Measurements from ENCODE around the gene COL11A2. TPM values are rescaled to one million over a fixed set of nuclear protein-coding genes. Genes with fewer than 3 reads are reported as not detected.

COL11A2 gene
- polyA plus RNA-seq, 1 donor, result 5.3 TPM

DNA sequence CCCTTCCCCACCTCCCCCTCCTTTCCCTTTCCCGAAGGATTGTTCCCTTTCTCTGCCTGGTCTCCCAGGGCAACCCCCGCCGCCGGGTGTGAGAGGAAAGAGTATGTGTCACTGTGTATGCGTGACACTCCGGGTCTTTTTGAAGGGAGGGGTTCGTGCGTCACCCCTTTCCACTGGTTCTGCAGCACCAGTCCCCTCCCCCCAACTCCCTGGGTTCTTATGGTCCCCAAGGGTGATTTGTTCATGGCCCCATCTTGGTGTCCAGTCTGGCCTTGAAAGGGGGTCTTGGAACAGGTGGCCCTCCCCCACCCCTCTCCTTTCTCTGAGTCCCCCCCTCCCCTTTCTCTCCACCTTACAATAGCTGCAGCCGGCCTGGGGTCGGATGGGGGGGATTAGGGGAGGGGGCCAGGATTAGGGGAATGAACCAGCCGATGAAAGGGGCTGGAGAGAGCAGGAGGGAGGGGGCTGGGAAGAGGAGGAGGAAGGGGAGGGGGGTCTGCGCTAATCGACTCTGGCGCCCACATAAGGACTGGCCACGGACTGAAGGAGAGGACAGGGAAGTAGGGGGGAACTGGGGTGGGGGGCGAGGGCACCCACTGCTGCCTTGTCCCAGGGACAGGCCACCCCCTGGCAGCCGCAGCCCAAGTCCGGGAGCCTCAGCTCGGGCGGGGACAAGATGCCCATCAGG, 14.7 kb upstream of the COL11A2 start:
- H3K9me3 ChIP-seq (ENCODE audit: control insufficient read depth, low read depth, low read length), result peaks cover 2% of the 10 kb centered on the region
- peak overlapping the region; percentile 98 for H3K4me3 ChIP-seq (ENCODE audit: low read length)
- DNase-seq, result peak in 1 of 2 donors; percentile 40
- no peaks in the 10 kb centered on the region for H3K27me3 ChIP-seq (ENCODE audit: control insufficient read depth, insufficient read depth, low read length)
- H3K4me1 ChIP-seq (ENCODE audit: control insufficient read depth, insufficient read depth, low read length), result peaks cover 33% of the 10 kb centered on the region
- no peak overlapping the region for H3K27ac ChIP-seq (ENCODE audit: low read length)
- WGBS (ENCODE audit: insufficient coverage, low lambda C conversion rate), result no CpG with 5 or more reads among the region's 20 CpGs
- peaks cover 44% of the 10 kb centered on the region for H3K36me3 ChIP-seq (ENCODE audit: control insufficient read depth, insufficient read depth, low read length)

DNA sequence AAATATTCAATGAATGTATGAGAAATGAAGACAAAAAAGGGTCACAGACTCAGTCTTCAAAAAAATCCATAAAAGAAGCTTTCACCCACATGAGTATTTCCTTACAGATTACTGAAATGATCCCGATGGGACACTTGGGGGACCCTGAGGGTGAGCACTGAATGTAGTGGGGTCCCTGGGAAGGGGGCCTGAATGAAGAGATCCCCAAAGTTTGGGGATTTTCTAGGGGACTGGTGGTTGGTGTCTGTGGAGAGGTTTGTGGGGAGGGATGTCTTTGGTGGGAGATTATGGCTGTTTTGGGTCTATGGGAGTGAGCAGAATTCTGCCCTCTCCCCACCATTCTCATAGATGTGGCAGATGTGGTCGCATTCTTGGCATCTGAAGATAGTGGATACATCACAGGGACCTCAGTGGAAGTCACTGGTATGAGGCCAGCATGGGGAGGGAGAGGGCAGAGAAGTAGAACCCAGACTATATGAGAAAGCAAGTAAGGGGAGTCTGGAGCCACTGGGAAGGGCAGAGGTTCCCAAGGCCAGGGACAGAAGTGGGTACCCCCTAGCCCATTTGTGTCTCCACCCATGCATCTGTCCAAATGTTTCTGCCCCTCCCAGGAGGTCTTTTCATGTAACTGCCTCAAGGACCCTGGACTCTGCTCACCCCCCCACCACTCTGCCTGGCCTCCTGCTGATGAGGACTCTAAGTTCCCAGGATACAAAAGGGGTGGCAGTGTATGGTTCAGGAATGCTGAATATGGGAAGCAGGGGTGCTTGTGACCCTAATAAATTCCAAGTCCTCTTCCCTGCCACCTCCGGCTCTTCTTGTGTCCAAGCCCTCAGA, 14.0 kb upstream of the COL11A2 start:
- peaks cover 41% of the 10 kb centered on the region for H3K4me1 ChIP-seq (ENCODE audit: control insufficient read depth, insufficient read depth, low read length)
- H3K36me3 ChIP-seq (ENCODE audit: control insufficient read depth, insufficient read depth, low read length), result peaks cover 42% of the 10 kb centered on the region
- H3K4me3 ChIP-seq (ENCODE audit: low read length), result no peak overlapping the region
- no CpG with 5 or more reads among the region's 3 CpGs for WGBS (ENCODE audit: insufficient coverage, low lambda C conversion rate)
- DNase-seq, result peak in 1 of 2 donors; percentile 37
- no peak overlapping the region for H3K27ac ChIP-seq (ENCODE audit: low read length)
- no peaks in the 10 kb centered on the region for H3K27me3 ChIP-seq (ENCODE audit: control insufficient read depth, insufficient read depth, low read length)
- peaks cover 2% of the 10 kb centered on the region for H3K9me3 ChIP-seq (ENCODE audit: control insufficient read depth, low read depth, low read length)

DNA sequence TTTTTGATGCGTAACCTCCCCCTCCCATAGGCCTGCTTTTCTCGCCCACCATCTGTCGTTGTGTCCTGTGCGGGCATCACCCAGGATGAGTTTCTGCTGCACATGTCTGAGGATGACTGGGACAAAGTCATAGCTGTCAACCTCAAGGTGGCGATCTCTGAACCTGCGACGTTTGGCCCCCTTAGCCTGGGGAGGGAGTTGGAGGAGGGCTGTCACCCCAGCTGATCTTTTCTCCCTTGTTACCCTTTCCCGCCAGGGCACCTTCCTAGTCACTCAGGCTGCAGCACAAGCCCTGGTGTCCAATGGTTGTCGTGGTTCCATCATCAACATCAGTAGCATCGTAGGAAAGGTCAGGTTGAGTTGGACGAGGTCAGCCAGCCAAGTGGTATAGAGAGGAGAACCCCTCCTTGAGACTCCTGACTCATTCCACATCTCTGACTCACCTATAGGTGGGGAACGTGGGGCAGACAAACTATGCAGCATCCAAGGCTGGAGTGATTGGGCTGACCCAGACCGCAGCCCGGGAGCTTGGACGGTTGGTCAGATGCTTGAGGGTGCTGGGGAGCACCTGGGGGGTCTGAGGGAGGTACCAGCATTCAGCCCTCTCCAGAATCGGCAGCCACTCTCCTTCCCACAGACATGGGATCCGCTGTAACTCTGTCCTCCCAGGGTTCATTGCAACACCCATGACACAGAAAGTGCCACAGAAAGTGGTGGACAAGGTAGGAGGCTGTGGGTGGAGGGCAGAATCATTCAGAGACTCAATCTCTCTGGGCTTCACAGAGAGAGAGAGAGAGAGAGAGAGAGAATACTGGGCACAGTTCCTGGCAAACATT, 13.1 kb upstream of the COL11A2 start:
- Histone ChIP-seq H3K27me3 (ENCODE audit: control insufficient read depth, insufficient read depth, low read length) (no peaks in the 10 kb centered on the region), H3K4me1 (ENCODE audit: control insufficient read depth, insufficient read depth, low read length) (peaks cover 41% of the 10 kb centered on the region), H3K36me3 (ENCODE audit: control insufficient read depth, insufficient read depth, low read length) (peaks cover 36% of the 10 kb centered on the region), H3K9me3 (ENCODE audit: control insufficient read depth, low read depth, low read length) (peaks cover 2% of the 10 kb centered on the region), H3K27ac (ENCODE audit: low read length) (peak overlapping the region; percentile 66), H3K4me3 (ENCODE audit: low read length) (peak overlapping the region; percentile 89)
- DNase-seq, result peak in 1 of 2 donors; percentile 37
- WGBS (ENCODE audit: insufficient coverage, low lambda C conversion rate), result no CpG with 5 or more reads among the region's 17 CpGs

DNA sequence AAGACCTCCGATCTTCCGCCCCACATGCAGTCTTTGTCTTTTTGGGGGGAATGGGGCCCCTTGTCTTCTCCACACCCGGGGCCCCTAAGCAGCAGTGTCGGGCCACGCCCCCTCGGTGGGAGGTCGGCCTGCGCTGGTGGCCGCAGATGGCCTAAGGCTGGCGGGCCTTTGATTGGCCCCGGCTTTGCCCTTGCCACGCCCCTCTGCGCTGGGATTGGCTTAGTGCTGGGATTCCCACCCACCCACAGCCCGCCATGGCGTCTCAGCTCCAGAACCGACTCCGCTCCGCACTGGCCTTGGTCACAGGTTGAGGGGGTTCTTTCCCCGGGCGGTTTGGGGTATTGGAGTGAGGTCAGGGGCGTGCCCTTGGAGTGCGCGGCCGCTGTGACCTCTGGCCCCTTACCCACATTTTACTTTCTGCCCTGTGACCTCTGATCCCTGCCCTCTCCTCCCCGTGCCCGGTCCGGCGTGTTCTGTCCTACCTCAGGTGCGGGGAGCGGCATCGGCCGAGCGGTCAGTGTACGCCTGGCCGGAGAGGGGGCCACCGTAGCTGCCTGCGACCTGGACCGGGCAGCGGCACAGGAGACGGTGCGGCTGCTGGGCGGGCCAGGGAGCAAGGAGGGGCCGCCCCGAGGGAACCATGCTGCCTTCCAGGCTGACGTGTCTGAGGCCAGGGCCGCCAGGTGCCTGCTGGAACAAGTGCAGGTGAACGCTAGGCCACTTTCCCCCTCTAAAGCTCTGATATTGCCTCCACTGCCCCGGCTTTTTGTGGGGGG, 12.3 kb upstream of the COL11A2 start, which contains the start of gene HSD17B8:
TSS of gene HSD17B8 (plus strand) at position 241 of the 776 bp plus-strand sequence. CDS start at position 255, 14 bp downstream.
- Histone ChIP-seq H3K9me3 (ENCODE audit: control insufficient read depth, low read depth, low read length) (peaks cover 2% of the 10 kb centered on the region), H3K4me1 (ENCODE audit: control insufficient read depth, insufficient read depth, low read length) (peaks cover 41% of the 10 kb centered on the region), H3K4me3 (ENCODE audit: low read length) (peak within 1 kb of the TSS; percentile 89), H3K27me3 (ENCODE audit: control insufficient read depth, insufficient read depth, low read length) (no peaks in the 10 kb centered on the region), H3K27ac (ENCODE audit: low read length) (peak within 1 kb of the TSS; percentile 66), H3K36me3 (ENCODE audit: control insufficient read depth, insufficient read depth, low read length) (peaks cover 28% of the 10 kb centered on the region)
- WGBS (ENCODE audit: insufficient coverage, low lambda C conversion rate), result no CpG with 5 or more reads among the region's 48 CpGs
- DNase-seq, result peak; percentile 89 to 93

DNA sequence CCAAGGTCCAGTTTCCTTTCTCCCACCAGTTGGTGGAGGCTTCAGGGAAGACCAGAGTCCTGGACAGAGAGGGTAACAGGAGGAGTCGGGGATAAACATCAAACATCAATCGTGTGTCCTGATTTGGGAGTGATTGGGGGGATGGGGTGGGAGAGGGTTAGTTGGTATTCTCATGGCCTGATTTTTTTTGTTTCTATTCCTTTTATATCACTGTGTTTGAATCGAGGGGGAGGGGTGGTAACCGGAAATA, 11.8 kb upstream of the COL11A2 start:
- no peak overlapping the region for H3K27ac ChIP-seq (ENCODE audit: low read length)
- H3K36me3 ChIP-seq (ENCODE audit: control insufficient read depth, insufficient read depth, low read length), result peaks cover 24% of the 10 kb centered on the region
- peak overlapping the region; percentile 89 for H3K4me3 ChIP-seq (ENCODE audit: low read length)
- H3K9me3 ChIP-seq (ENCODE audit: control insufficient read depth, low read depth, low read length), result peaks cover 2% of the 10 kb centered on the region
- WGBS (ENCODE audit: insufficient coverage, low lambda C conversion rate), result no CpG with 5 or more reads among the region's 4 CpGs
- H3K4me1 ChIP-seq (ENCODE audit: control insufficient read depth, insufficient read depth, low read length), result peaks cover 45% of the 10 kb centered on the region
- no peak for DNase-seq
- no peaks in the 10 kb centered on the region for H3K27me3 ChIP-seq (ENCODE audit: control insufficient read depth, insufficient read depth, low read length)

DNA sequence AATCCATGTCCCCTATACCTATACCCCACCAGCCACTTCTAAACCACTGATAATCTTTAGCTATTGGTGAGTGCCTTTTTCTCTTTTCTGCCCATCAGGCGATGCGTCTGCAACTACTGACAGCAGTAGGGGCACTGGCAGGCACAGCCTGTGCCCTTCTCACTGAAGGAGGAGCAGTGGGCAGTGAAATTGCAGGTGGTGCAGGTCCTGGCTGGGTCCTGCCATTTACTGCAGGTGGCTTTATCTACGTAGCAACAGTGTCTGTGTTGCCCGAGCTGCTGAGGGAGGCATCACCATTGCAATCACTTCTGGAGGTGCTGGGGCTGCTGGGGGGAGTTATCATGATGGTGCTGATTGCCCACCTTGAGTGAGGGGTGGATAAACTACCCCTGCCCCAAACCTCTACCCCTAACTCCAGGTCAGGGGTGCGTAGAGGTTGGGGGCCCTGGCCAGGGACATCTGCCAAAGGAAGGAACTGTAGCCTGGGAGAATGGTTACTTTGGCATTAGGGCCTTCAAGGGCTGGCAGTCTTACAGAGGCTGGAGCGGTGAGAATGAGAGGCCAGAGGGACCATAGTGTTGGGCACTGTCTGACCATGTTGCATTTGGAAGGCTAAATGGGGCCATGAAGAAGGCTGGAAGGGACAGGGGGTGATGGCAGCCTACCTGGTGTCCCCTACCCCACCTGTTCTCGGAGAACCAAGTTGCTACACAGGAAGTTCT, 11.3 kb upstream of the COL11A2 start:
- Histone ChIP-seq H3K4me1 (ENCODE audit: control insufficient read depth, insufficient read depth, low read length) (peaks cover 48% of the 10 kb centered on the region), H3K36me3 (ENCODE audit: control insufficient read depth, insufficient read depth, low read length) (peaks cover 24% of the 10 kb centered on the region), H3K27me3 (ENCODE audit: control insufficient read depth, insufficient read depth, low read length) (no peaks in the 10 kb centered on the region), H3K27ac (ENCODE audit: low read length) (no peak overlapping the region), H3K4me3 (ENCODE audit: low read length) (no peak overlapping the region), H3K9me3 (ENCODE audit: control insufficient read depth, low read depth, low read length) (peaks cover 2% of the 10 kb centered on the region)
- no peak for DNase-seq
- WGBS (ENCODE audit: insufficient coverage, low lambda C conversion rate), result no CpG with 5 or more reads among the region's 7 CpGs

DNA sequence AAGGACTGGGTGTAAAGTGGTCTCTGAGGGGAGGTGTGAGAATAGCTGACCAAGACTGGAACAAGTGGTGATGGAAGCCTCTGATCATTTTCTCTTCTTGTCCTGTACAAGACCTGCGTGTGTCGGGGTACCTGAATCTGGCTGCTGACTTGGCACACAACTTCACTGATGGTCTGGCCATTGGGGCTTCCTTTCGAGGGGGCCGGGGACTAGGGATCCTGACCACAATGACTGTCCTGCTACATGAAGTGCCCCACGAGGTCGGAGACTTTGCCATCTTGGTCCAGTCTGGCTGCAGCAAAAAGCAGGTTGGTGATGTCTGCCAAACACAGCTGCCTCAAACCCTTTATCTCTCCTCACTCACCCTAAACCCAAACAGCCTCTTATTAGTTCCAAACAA, 10.5 kb upstream of the COL11A2 start:
- H3K4me1 ChIP-seq (ENCODE audit: control insufficient read depth, insufficient read depth, low read length), result peaks cover 55% of the 10 kb centered on the region
- peaks cover 24% of the 10 kb centered on the region for H3K36me3 ChIP-seq (ENCODE audit: control insufficient read depth, insufficient read depth, low read length)
- no peak overlapping the region for H3K27ac ChIP-seq (ENCODE audit: low read length)
- no peak for DNase-seq
- H3K4me3 ChIP-seq (ENCODE audit: low read length), result no peak overlapping the region
- WGBS (ENCODE audit: insufficient coverage, low lambda C conversion rate), result no CpG with 5 or more reads among the region's 6 CpGs
- H3K27me3 ChIP-seq (ENCODE audit: control insufficient read depth, insufficient read depth, low read length), result no peaks in the 10 kb centered on the region
- peaks cover 2% of the 10 kb centered on the region for H3K9me3 ChIP-seq (ENCODE audit: control insufficient read depth, low read depth, low read length)

DNA sequence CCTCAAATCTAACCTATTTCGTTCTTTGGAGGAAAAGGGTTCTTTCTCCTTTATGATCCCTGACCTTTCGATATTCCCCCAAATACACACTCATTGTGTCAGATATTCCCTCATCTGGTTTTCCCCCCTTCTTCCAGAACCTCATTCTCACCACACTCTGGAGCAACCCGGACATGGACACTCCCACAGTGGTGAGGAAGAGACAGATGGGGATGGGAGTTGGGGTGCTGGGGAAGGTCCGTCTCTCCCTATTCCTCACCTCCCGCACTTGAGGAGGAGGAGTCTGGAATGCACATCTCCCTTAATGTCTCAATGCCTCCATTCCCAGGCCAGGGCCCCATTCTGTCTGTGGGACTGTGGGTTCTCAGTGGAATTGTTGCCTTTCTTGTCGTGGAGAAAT, 9.7 kb upstream of the COL11A2 start:
- H3K4me3 ChIP-seq (ENCODE audit: low read length), result peak overlapping the region; percentile 95
- no peak for DNase-seq
- peaks cover 52% of the 10 kb centered on the region for H3K4me1 ChIP-seq (ENCODE audit: control insufficient read depth, insufficient read depth, low read length)
- peaks cover 29% of the 10 kb centered on the region for H3K36me3 ChIP-seq (ENCODE audit: control insufficient read depth, insufficient read depth, low read length)
- no peak overlapping the region for H3K27ac ChIP-seq (ENCODE audit: low read length)
- H3K9me3 ChIP-seq (ENCODE audit: control insufficient read depth, low read depth, low read length), result no peaks in the 10 kb centered on the region
- H3K27me3 ChIP-seq (ENCODE audit: control insufficient read depth, insufficient read depth, low read length), result no peaks in the 10 kb centered on the region
- WGBS (ENCODE audit: insufficient coverage, low lambda C conversion rate), result 100% methylated on average over 1 of the region's 6 CpGs

DNA sequence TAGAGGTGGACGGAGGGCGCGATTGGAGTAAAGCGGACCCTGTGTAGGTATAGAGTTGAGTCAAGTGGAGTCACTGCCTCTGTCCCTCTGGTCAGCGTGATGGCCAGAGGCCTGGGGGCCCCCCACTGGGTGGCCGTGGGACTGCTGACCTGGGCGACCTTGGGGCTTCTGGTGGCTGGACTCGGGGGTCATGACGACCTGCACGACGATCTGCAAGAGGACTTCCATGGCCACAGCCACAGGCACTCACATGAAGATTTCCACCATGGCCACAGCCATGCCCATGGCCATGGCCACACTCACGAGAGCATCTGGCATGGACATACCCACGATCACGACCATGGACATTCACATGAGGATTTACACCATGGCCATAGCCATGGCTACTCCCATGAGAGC, 8.9 kb upstream of the COL11A2 start:
- no CpG with 5 or more reads among the region's 14 CpGs for whole genome bisulfite sequencing (ENCODE audit: insufficient coverage, low lambda C conversion rate)
- H3K4me1 ChIP-seq (ENCODE audit: control insufficient read depth, insufficient read depth, low read length), result peaks cover 46% of the 10 kb centered on the region
- no peaks in the 10 kb centered on the region for H3K9me3 ChIP-seq (ENCODE audit: control insufficient read depth, low read depth, low read length)
- peaks cover 35% of the 10 kb centered on the region for H3K36me3 ChIP-seq (ENCODE audit: control insufficient read depth, insufficient read depth, low read length)
- H3K4me3 ChIP-seq (ENCODE audit: low read length), result peak overlapping the region; percentile 95
- peak overlapping the region; percentile 96 for H3K27ac ChIP-seq (ENCODE audit: low read length)
- DNase-seq, result no peak
- H3K27me3 ChIP-seq (ENCODE audit: control insufficient read depth, insufficient read depth, low read length), result no peaks in the 10 kb centered on the region
